HEK293 (cell line): ENCODE data around the gene REV3L.

Experiments
- CTCF ChIA-PET: fragments of 350-600 bp; formaldehyde crosslinking; extraction: SDS; loops from one replicate; lab custom pipeline; 2021; ENCODE audit warnings: antibody characterized with exemption; lab: Yijun Ruan, JAX
- POLR2A ChIA-PET: fragments of 300-600 bp; formaldehyde crosslinking; extraction: SDS; loops from one replicate; lab custom pipeline; 2020; ENCODE audit warnings: antibody characterized with exemption, inconsistent platforms; lab: Yijun Ruan, JAX
- H3K27ac ChIP-seq: fragments of 200-500 bp; sonication (Bioruptor generic); 2 replicates; pipeline ENCODE4 v1.5.1; 2014; ENCODE audit warnings: low read depth, low read length, control low read depth, inconsistent platforms; ENCODE audit errors: extremely low read depth
- H3K36me3 ChIP-seq, 2 experiments: fragments of 200-500 bp in 1 of 2; sonication (Bioruptor generic) in 1 of 2; 1 replicate in 1 of 2; 2 replicates in 1 of 2; pipeline ENCODE4 v1.5.1; 2014 to 2017; ENCODE audit warnings: inconsistent platforms in 2 of 2, low read length in 2 of 2; ENCODE audit not compliant: control insufficient read depth in 2 of 2, insufficient read depth in 1 of 2
- H3K4me1 ChIP-seq: fragments of 200-500 bp; sonication (Bioruptor generic); 2 replicates; pipeline ENCODE4 v1.5.1; 2014; ENCODE audit warnings: mild to moderate bottlenecking, low read length, inconsistent platforms; ENCODE audit not compliant: control insufficient read depth, insufficient read depth
- H3K4me3 ChIP-seq: 2 replicates; pipeline ENCODE4 v1.5.1; 2011; ENCODE audit warnings: low read depth, mild to moderate bottlenecking, control low read depth, low read length, moderate library complexity
- H3K9me3 ChIP-seq: fragments of 200-500 bp; sonication (Bioruptor generic); 2 replicates; pipeline ENCODE4 v1.5.1; 2014; ENCODE audit warnings: low read depth, low read length, inconsistent platforms; ENCODE audit not compliant: control insufficient read depth, insufficient read depth
- GLIS1 ChIP-seq: fragments of 450-650 bp; formaldehyde crosslinking; IDR thresholded peaks from 2 replicates; pipeline ENCODE4 v1.5.1; 2016; ENCODE audit warnings: missing biosample characterization, missing genetic modification characterization
- HIC1 ChIP-seq: fragments of 450-650 bp; formaldehyde crosslinking; IDR thresholded peaks from 2 replicates; pipeline ENCODE4 v1.5.1; 2016; ENCODE audit warnings: missing biosample characterization, missing genetic modification characterization
- KLF10 ChIP-seq: fragments of 450-650 bp; IDR thresholded peaks from 2 replicates; pipeline ENCODE4 v1.5.1; 2018; ENCODE audit warnings: missing biosample characterization, mild to moderate bottlenecking, missing genetic modification characterization
- KLF9 ChIP-seq: fragments of 450-650 bp; formaldehyde crosslinking; IDR thresholded peaks from 2 replicates; pipeline ENCODE4 v1.5.1; 2016; ENCODE audit warnings: missing biosample characterization, missing genetic modification characterization, low read depth
- MZF1 ChIP-seq: fragments of 450-650 bp; formaldehyde crosslinking; IDR thresholded peaks from 2 replicates; pipeline ENCODE4 v1.5.1; 2017; ENCODE audit warnings: missing biosample characterization, missing genetic modification characterization, borderline replicate concordance
- TSHZ1 ChIP-seq: fragments of 450-650 bp; formaldehyde crosslinking; IDR thresholded peaks from 2 replicates; pipeline ENCODE4 v1.5.1; 2016; ENCODE audit warnings: missing biosample characterization, missing genetic modification characterization, borderline replicate concordance
- ZBTB48 ChIP-seq: fragments of 450-650 bp; formaldehyde crosslinking; IDR thresholded peaks from 2 replicates; pipeline ENCODE4 v1.5.1; 2016; ENCODE audit warnings: missing biosample characterization, missing genetic modification characterization
- ZBTB7A ChIP-seq: fragments of 450-650 bp; formaldehyde crosslinking; IDR thresholded peaks from 2 replicates; pipeline ENCODE4 v1.5.1; 2016; ENCODE audit warnings: low read depth, missing biosample characterization, missing genetic modification characterization
- ZNF140 ChIP-seq: fragments of 450-650 bp; formaldehyde crosslinking; IDR thresholded peaks from 2 replicates; pipeline ENCODE4 v1.5.1; 2016; ENCODE audit warnings: missing biosample characterization, missing genetic modification characterization
- ZNF146 ChIP-seq: fragments of 450-650 bp; formaldehyde crosslinking; IDR thresholded peaks from 2 replicates; pipeline ENCODE4 v1.5.1; 2016; ENCODE audit warnings: missing biosample characterization, missing genetic modification characterization
- ZNF169 ChIP-seq: fragments of 450-650 bp; formaldehyde crosslinking; IDR thresholded peaks from 2 replicates; pipeline ENCODE4 v1.5.1; 2016; ENCODE audit warnings: missing biosample characterization, missing genetic modification characterization
- ZNF24 ChIP-seq: fragments of 450-650 bp; formaldehyde crosslinking; IDR thresholded peaks from 2 replicates; pipeline ENCODE4 v1.5.1; 2016; ENCODE audit warnings: missing biosample characterization, missing genetic modification characterization
- ZNF26 ChIP-seq: fragments of 450-650 bp; formaldehyde crosslinking; IDR thresholded peaks from 2 replicates; pipeline ENCODE4 v1.5.1; 2016; ENCODE audit warnings: missing biosample characterization, missing genetic modification characterization
- ZNF324 ChIP-seq: fragments of 450-650 bp; formaldehyde crosslinking; IDR thresholded peaks from 2 replicates; pipeline ENCODE4 v1.5.1; 2016; ENCODE audit warnings: missing biosample characterization, missing genetic modification characterization
- ZNF416 ChIP-seq: fragments of 450-650 bp; formaldehyde crosslinking; IDR thresholded peaks from 2 replicates; pipeline ENCODE4 v1.5.1; 2016; ENCODE audit warnings: missing biosample characterization, missing genetic modification characterization
- ZNF426 ChIP-seq: fragments of 450-650 bp; formaldehyde crosslinking; IDR thresholded peaks from 2 replicates; pipeline ENCODE4 v1.5.1; 2017; ENCODE audit warnings: missing biosample characterization, missing genetic modification characterization, mild to moderate bottlenecking, inconsistent platforms, moderate library complexity
- ZNF530 ChIP-seq: fragments of 450-650 bp; formaldehyde crosslinking; IDR thresholded peaks from 2 replicates; pipeline ENCODE4 v1.5.1; 2016; ENCODE audit warnings: low read depth, missing biosample characterization, missing genetic modification characterization
- ZNF548 ChIP-seq: fragments of 450-650 bp; formaldehyde crosslinking; IDR thresholded peaks from 2 replicates; pipeline ENCODE4 v1.5.1; 2016; ENCODE audit warnings: missing biosample characterization, missing genetic modification characterization
- ZNF580 ChIP-seq: fragments of 450-650 bp; formaldehyde crosslinking; IDR thresholded peaks from 2 replicates; pipeline ENCODE4 v1.5.1; 2016; ENCODE audit warnings: missing biosample characterization, missing genetic modification characterization
- ZNF585B ChIP-seq: fragments of 450-650 bp; formaldehyde crosslinking; IDR thresholded peaks from 2 replicates; pipeline ENCODE4 v1.5.1; 2016; ENCODE audit warnings: missing biosample characterization, missing genetic modification characterization
- ZNF645 ChIP-seq: fragments of 450-650 bp; formaldehyde crosslinking; IDR thresholded peaks from 2 replicates; pipeline ENCODE4; 2016; ENCODE audit warnings: missing biosample characterization, missing genetic modification characterization
- ZNF701 ChIP-seq: fragments of 450-650 bp; formaldehyde crosslinking; IDR thresholded peaks from 2 replicates; pipeline ENCODE4 v1.5.1; 2016; ENCODE audit warnings: missing biosample characterization, missing genetic modification characterization
- ZNF830 ChIP-seq: fragments of 450-650 bp; IDR thresholded peaks from 2 replicates; pipeline ENCODE4 v1.5.0; 2018; ENCODE audit warnings: missing biosample characterization, missing genetic modification characterization, low read depth, mild to moderate bottlenecking, moderate library complexity
- ZNF837 ChIP-seq: fragments of 450-650 bp; formaldehyde crosslinking; IDR thresholded peaks from 2 replicates; pipeline ENCODE4 v1.5.1; 2016; ENCODE audit warnings: missing biosample characterization, missing genetic modification characterization

Gene REV3L

GRCh38 chr6:111329882-111330633 is 153.0 kb downstream of the REV3L start:
- H3K27ac ChIP-seq: no peak overlapping the region
- ChIA-PET POLR2A (no interaction called here), CTCF (interaction anchor here (1.2 kb wide), 1 partner anchor 149 kb away, joined by 3 read pairs; no protein-coding TSS in a partner anchor)
- no peaks in the 10 kb centered on the region for H3K9me3 ChIP-seq
- no peak overlapping the region for H3K4me3 ChIP-seq
- no peak for TF ChIP-seq TSHZ1 (tag by site-specific recombination)
- TF ChIP-seq ZNF580 (tag by site-specific recombination): no peak
- no peak for TF ChIP-seq ZBTB7A
- TF ChIP-seq ZNF585B (tag by site-specific recombination): no peak
- no peak for TF ChIP-seq GLIS1
- TF ChIP-seq ZNF324: no peak
- TF ChIP-seq KLF9 (tag by site-specific recombination): no peak
- TF ChIP-seq HIC1 (tag by site-specific recombination): no peak
- no peak for TF ChIP-seq MZF1 (tag by site-specific recombination)
- no peak for TF ChIP-seq ZNF24 (tag by site-specific recombination)
- no peak for TF ChIP-seq ZBTB48 (tag by site-specific recombination)
- no peak for TF ChIP-seq ZNF169
- TF ChIP-seq ZNF416 (tag by site-specific recombination): no peak
- TF ChIP-seq, all 188 proteins: peak for 0
- H3K36me3 ChIP-seq: peaks cover 45 to 62% of the 10 kb centered on the region in 2 experiments
- no peaks in the 10 kb centered on the region for H3K4me1 ChIP-seq

- ChIA-PET POLR2A (no interaction called here), CTCF (interaction anchor here (0.6 kb wide), 1 partner anchor 54 kb away, joined by 3 read pairs; no protein-coding TSS in a partner anchor)
- TF ChIP-seq ZNF426 (no peak), ZNF146 (tag by site-specific recombination) (peak; percentile 89)
- H3K4me1 ChIP-seq: no peaks in the 10 kb centered on the region
- H3K36me3 ChIP-seq: peaks cover 29 to 73% of the 10 kb centered on the region in 2 experiments
- no peak overlapping the region for H3K4me3 ChIP-seq
- H3K27ac ChIP-seq: no peak overlapping the region
- no peaks in the 10 kb centered on the region for H3K9me3 ChIP-seq
Measured at GRCh38 chr6:111326563-111326962, 156.5 kb downstream of the REV3L start.

GRCh38 chr6:111322145-111322544 is 160.9 kb downstream of the REV3L start:
- POLR2A ChIA-PET: no interaction called here
- CTCF ChIA-PET: interaction anchor here (1.2 kb wide), 1 partner anchor 157 kb away, joined by 3 read pairs; no protein-coding TSS in a partner anchor
- no peak overlapping the region for H3K27ac ChIP-seq
- no peak for TF ChIP-seq ZNF645 (tag by site-specific recombination)
- TF ChIP-seq ZNF548 (tag by site-specific recombination): no peak
- no peak for TF ChIP-seq ZNF837 (tag by site-specific recombination)
- no peak for TF ChIP-seq ZNF830 (tag by site-specific recombination)
- TF ChIP-seq ZNF26 (tag by site-specific recombination): no peak
- no peak for TF ChIP-seq KLF10 (tag by site-specific recombination)
- no peak for TF ChIP-seq ZNF146 (tag by site-specific recombination)
- no peak for TF ChIP-seq ZNF530 (tag by site-specific recombination)
- TF ChIP-seq ZNF140 (tag by site-specific recombination): no peak
- TF ChIP-seq ZNF701 (tag by site-specific recombination): no peak

More at GRCh38 chr6:111322145-111322544, 160.9 kb downstream of the REV3L start:
- Histone ChIP-seq H3K4me3 (no peak overlapping the region), H3K4me1 (no peaks in the 10 kb centered on the region), H3K9me3 (no peaks in the 10 kb centered on the region), H3K36me3 (peaks cover 24 to 64% of the 10 kb centered on the region in 2 experiments)
